ENCODE data around the gene TMEM151A. TPM values are rescaled to one million over a fixed set of nuclear protein-coding genes. Genes with fewer than 3 reads are reported as not detected.

Gene TMEM151A
- total and polyA plus RNA-seq, 2 of the 4 experiments (the other 2 are of a cell fraction) = 0.03 TPM; not detected in 1

- peaks cover 32% of the 10 kb centered on the region for H3K4me1 ChIP-seq (ENCODE audit: control insufficient read depth, insufficient read depth, low read length)
- ATAC-seq (ENCODE audit: low read depth) (no peak), DNase-seq (no peak)
- no peaks in the 10 kb centered on the region for H3K9me3 ChIP-seq (ENCODE audit: control insufficient read depth, insufficient read depth, low read length)
- H2AK9ac ChIP-seq (replicated peaks; ENCODE audit: low read depth, low read length, poor library complexity) = peak overlapping the region; percentile 93
- H3K56ac ChIP-seq (ENCODE audit: extremely low read depth, insufficient read depth, low read length) = peak overlapping the region; percentile 50
- in situ Hi-C loops (cut with MboI; ENCODE audit: low sequenced_read_pairs) (no loop called here), dilution Hi-C loops (cut with HindIII; ENCODE audit: low sequenced_read_pairs, unreplicated experiment) (no loop called here), intact Hi-C loops (cut with micrococcal nuclease) (no loop called here)
- H2BK120ac ChIP-seq (ENCODE audit: low read depth, low read length) = 0 out of 2 replicates have a peak overlapping the region, but pooled peaks have one; percentile 47
- peaks cover 39% of the 10 kb centered on the region for H4K20me1 ChIP-seq (ENCODE audit: insufficient read depth, low read length)
- peak overlapping the region; percentile 85 for H3K4me2 ChIP-seq (ENCODE audit: low read depth, low read length)
- H4K8ac ChIP-seq (ENCODE audit: low read depth in 2 of 2, low read length in 2 of 2) = peak overlapping the region; percentile 1 to 59; a peak in 2 of 4 replicates
- peaks cover 11% of the 10 kb centered on the region for H3K9me1 ChIP-seq (ENCODE audit: insufficient read depth, low read length)
- H2BK20ac ChIP-seq (ENCODE audit: low read depth, low read length) = no peak overlapping the region
- no peaks in the 10 kb centered on the region for H3K27me3 ChIP-seq (ENCODE audit: control insufficient read depth, insufficient read depth, low read length)
- POLR2A ChIA-PET (ENCODE audit: unreplicated experiment) = interaction anchor here (0.7 to 1.0 kb wide), 4 partner anchors 11 to 27 kb away, joined by 3 to 16 read pairs (median 6); partner anchors contain the start of genes RIN1 and YIF1A
- H3K23ac ChIP-seq (ENCODE audit: low read depth, low read length) = peak overlapping the region; percentile 75
- CTCF ChIA-PET = no interaction called here
- H2BK15ac ChIP-seq (ENCODE audit: low read depth, low read length) = no peak overlapping the region
- no TSS peak for BruUV-seq (replicated peaks)
- H3K36me3 ChIP-seq (ENCODE audit: control insufficient read depth, insufficient read depth, low read length) = no peaks in the 10 kb centered on the region
- peak overlapping the region; percentile 95 for H3K9ac ChIP-seq (ENCODE audit: low read depth, low read length)
- 12% methylated on average over 22 of the region's 52 CpGs; no CpG with 5 or more reads in 1 of the 2 experiments for WGBS, 2 experiments (ENCODE audit: extremely low coverage in 2 of 2, insufficient read length in 1 of 2)
- peak overlapping the region; percentile 77 for H2AK5ac ChIP-seq (ENCODE audit: low read depth, low read length)
- peak overlapping the region; percentile 0; the same call in 1 of the 2 replicates for H4K5ac ChIP-seq (ENCODE audit: low read depth, low read length)
- H2AFZ ChIP-seq (replicated peaks; ENCODE audit: low read length, poor library complexity) = peak overlapping the region; percentile 81
- H4K91ac ChIP-seq (ENCODE audit: insufficient read depth, low read depth, low read length) = peak overlapping the region; percentile 26; the same call in 1 of the 2 replicates
- H3K27ac ChIP-seq (ENCODE audit: insufficient read depth, low read length) = peak overlapping the region; percentile 93
- H3K4ac ChIP-seq (ENCODE audit: low read depth, low read length) = peak overlapping the region; percentile 81
- TF ChIP-seq BHLHE40 (IDR thresholded peaks at IDR 0.05; ENCODE audit: low read depth, low read length) (peak; percentile 60; the same call in 1 of the 2 replicates), USF2 (IDR thresholded peaks at IDR 0.05; ENCODE audit: low read depth, low read length) (peak; percentile 83), CTCF (conservative IDR thresholded peaks at IDR 0.05; ENCODE audit: low read depth, low read length) (no peak), RFX5 (IDR thresholded peaks at IDR 0.05; ENCODE audit: low read depth, low read length) (no peak), SMC3 (IDR thresholded peaks at IDR 0.05; ENCODE audit: low read depth, low read length) (no peak)
- H2BK5ac ChIP-seq (ENCODE audit: low read depth, low read length, poor library complexity, severe bottlenecking) = peak overlapping the region; percentile 77
- H3K14ac ChIP-seq (replicated peaks; ENCODE audit: low read depth, low read length) = peak overlapping the region; percentile 94
- H3K4me3 ChIP-seq (ENCODE audit: insufficient read depth, low read depth, low read length) = peak overlapping the region; percentile 72
- H3K79me1 ChIP-seq (ENCODE audit: low read depth in 1 of 2, low read length in 2 of 2) = peaks cover 0 to 42% of the 10 kb centered on the region in 2 experiments; a peak in 2 of 4 replicates
- H3K18ac ChIP-seq (ENCODE audit: low read depth, low read length) = peak overlapping the region; percentile 12
Measured at GRCh38 chr11:66315921-66316811, 24.5 kb downstream of the TMEM151A start.

Measured in IMR-90 (cell line).